GM23248 (cell line): ENCODE data around the gene LRRC59. TPM values are rescaled to one million over a fixed set of nuclear protein-coding genes. Genes with fewer than 3 reads are reported as not detected.
"Not testable (repeated sequence)": the region's sequence is repeated elsewhere in the genome, so short reads cannot be mapped to it uniquely, and the experiment has no call there.

Experiments
- DNase-seq: peaks from one replicate; pipeline ENCODE4 v3.0.0-alpha.2; 2015
- H2AFZ ChIP-seq: fragments of 200-600 bp; sonication (generic); 2 replicates; pipeline ENCODE4 v1.6.1; 2016; ENCODE audit warnings: antibody characterized with exemption
- H3F3A ChIP-seq: fragments of 200-600 bp; sonication (generic); 2 replicates; pipeline ENCODE4 v1.6.1; 2016; ENCODE audit warnings: mild to moderate bottlenecking, antibody characterized with exemption, mixed run types; ENCODE audit not compliant: insufficient read depth
- H3K27ac ChIP-seq: fragments of 200-600 bp; sonication (generic); 2 replicates; pipeline ENCODE4 v1.5.1; 2016; ENCODE audit warnings: mild to moderate bottlenecking
- H3K27me3 ChIP-seq: fragments of 200-600 bp; sonication (generic); replicated peaks from 2 replicates; pipeline ENCODE4 v1.6.1; 2016; ENCODE audit warnings: mild to moderate bottlenecking; ENCODE audit not compliant: insufficient read depth
- H3K36me3 ChIP-seq: fragments of 200-600 bp; sonication (generic); 2 replicates; pipeline ENCODE4 v1.6.1; 2016; ENCODE audit warnings: low read depth, mild to moderate bottlenecking
- H3K4me1 ChIP-seq: fragments of 200-600 bp; sonication (generic); 2 replicates; pipeline ENCODE4 v1.6.1; 2016; ENCODE audit warnings: mild to moderate bottlenecking; ENCODE audit not compliant: insufficient read depth
- H3K4me2 ChIP-seq: fragments of 200-600 bp; sonication (generic); one replicate; pipeline ENCODE4 v1.6.1; 2016; ENCODE audit warnings: mild to moderate bottlenecking; ENCODE audit not compliant: unreplicated experiment
- H3K4me3 ChIP-seq: fragments of 200-600 bp; sonication (generic); 2 replicates; pipeline ENCODE4 v1.5.1; 2016; ENCODE audit warnings: mild to moderate bottlenecking
- H3K79me2 ChIP-seq: fragments of 200-600 bp; sonication (generic); 2 replicates; pipeline ENCODE4 v1.6.1; 2016; ENCODE audit warnings: mild to moderate bottlenecking; ENCODE audit not compliant: insufficient read depth
- H3K9ac ChIP-seq: fragments of 200-600 bp; sonication (generic); 2 replicates; pipeline ENCODE4 v1.6.1; 2016; ENCODE audit warnings: mild to moderate bottlenecking
- H3K9me2 ChIP-seq: fragments of 200-600 bp; sonication (generic); 2 replicates; pipeline ENCODE4 v1.6.1; 2016; ENCODE audit warnings: mixed run types, mild to moderate bottlenecking, moderate library complexity; ENCODE audit not compliant: insufficient read depth
- H3K9me3 ChIP-seq: fragments of 200-600 bp; sonication (generic); one replicate; pipeline ENCODE4 v1.6.1; 2017; ENCODE audit warnings: low read depth
- H4K20me1 ChIP-seq: fragments of 200-600 bp; sonication (generic); 2 replicates; pipeline ENCODE4 v1.6.0; 2016; ENCODE audit not compliant: insufficient read depth
- EZH2 ChIP-seq: fragments of 200-600 bp; sonication (generic); IDR thresholded peaks from 2 replicates; pipeline ENCODE4 v1.6.1; 2018; ENCODE audit warnings: antibody characterized with exemption, mild to moderate bottlenecking; ENCODE audit not compliant: insufficient read depth, poor library complexity, severe bottlenecking
- EZH2phosphoT487 ChIP-seq: fragments of 200-600 bp; sonication (generic); IDR thresholded peaks from 2 replicates; pipeline ENCODE4 v1.6.1; 2018; ENCODE audit warnings: antibody characterized with exemption, moderate library complexity, mild to moderate bottlenecking, low read depth; ENCODE audit not compliant: insufficient read depth
- WGBS, 2 experiments: methylation state at CpG; one replicate each; pipeline ENCODE4 v1.1.6; 2015 to 2017; ENCODE audit warnings: low lambda C conversion rate in 2 of 2, low coverage in 1 of 2; ENCODE audit errors: missing lambda C conversion rate in 2 of 2; 5-methylcytosine and 5-hydroxymethylcytosine counted together
- in situ Hi-C: fragments of 300-500 bp; cut with MboI; formaldehyde crosslinking; loops from 2 replicates; pipeline ENCODE4 v1.15.0; 2020
- polyA plus RNA-seq: library from polyadenylated mRNA; unstranded; fragments of >200 nt; fragmentation: Nextera tagmentation; extraction: Ambion mirVana; gene quantifications from 2 replicates; pipeline ENCODE4 v1.2.1, GENCODE V29; 2016
- small RNA-seq: library from RNA; depleted of rRNA; stranded (forward); fragments of <200 nt; gene quantifications from one replicate; pipeline ENCODE3, GENCODE V24; 2014; ENCODE audit warnings: low read depth, low replicate concordance
- total RNA-seq: library from RNA; depleted of rRNA; stranded (reverse); fragments of >200 nt; shearing (Covaris generic); gene quantifications from 2 replicates; pipeline ENCODE4 v1.2.3, GENCODE V29; 2014; rRNA removed

Gene LRRC59
- total and polyA plus RNA-seq, 2 experiments from 2014 or later: 111 to 164 TPM

DNA sequence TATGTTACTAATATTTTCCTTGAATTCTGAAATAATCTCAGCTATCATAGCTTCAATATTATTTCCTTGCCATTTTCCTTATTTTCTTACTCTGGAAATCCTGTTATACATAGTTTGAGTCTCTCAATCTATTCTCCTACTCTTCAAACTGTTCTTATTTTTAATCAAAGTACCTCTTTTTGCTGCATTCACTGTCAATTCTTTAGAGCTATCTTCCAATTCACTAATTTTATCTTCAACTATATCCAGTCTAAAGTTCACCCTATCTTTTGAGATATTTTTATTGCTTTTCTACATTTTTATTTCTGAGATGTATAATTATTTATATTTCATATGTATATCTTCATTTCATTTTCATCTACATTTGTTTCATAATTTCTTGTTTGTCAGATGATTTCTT, 58.7 kb downstream of the LRRC59 start:
- no peaks in the 10 kb centered on the region for H3K79me2 ChIP-seq
- DNase-seq: no peak
- no peaks in the 10 kb centered on the region for H3K4me1 ChIP-seq
- no peak overlapping the region for H3K27ac ChIP-seq
- no peaks in the 10 kb centered on the region for H4K20me1 ChIP-seq
- in situ Hi-C loops: no loop called here
- no peak overlapping the region for H3K9ac ChIP-seq
- H3F3A ChIP-seq: no peaks in the 10 kb centered on the region
- H3K9me2 ChIP-seq: no peaks in the 10 kb centered on the region
- H3K36me3 ChIP-seq: no peaks in the 10 kb centered on the region
- TF ChIP-seq EZH2 (no peak), EZH2phosphoT487 (no peak)
- H3K9me3 ChIP-seq: no peaks in the 10 kb centered on the region
- H3K27me3 ChIP-seq: no peaks in the 10 kb centered on the region
- no peak overlapping the region for H2AFZ ChIP-seq
- H3K4me3 ChIP-seq: no peak overlapping the region
- H3K4me2 ChIP-seq: no peak overlapping the region

DNA sequence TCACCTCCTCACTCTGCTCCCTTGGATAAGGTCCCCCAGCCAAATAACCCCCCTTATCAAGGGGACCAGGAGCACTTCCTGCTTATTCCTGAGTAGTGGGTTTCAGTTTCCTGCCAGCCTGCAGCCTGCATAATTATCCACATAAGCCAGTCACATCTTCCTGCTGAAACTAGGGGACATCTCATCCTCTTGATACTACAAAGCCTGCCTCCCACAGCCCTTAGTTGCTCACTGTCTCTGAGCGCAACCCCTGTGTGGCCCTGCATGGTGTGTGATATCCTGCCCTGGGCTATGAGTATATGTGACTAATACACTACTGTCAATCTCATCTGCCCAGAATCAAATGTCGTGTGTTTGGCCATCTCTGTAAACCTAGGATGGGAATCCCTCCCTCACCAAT, 59.4 kb downstream of the LRRC59 start:
- no peak overlapping the region for H3K27ac ChIP-seq
- H3K4me3 ChIP-seq: no peak overlapping the region
- 0 out of 2 replicates have a peak, but pooled peaks cover under 1% of the 10 kb centered on the region for H3F3A ChIP-seq
- no peaks in the 10 kb centered on the region for H3K36me3 ChIP-seq
- in situ Hi-C loops: no loop called here
- DNase-seq: no peak
- H3K4me2 ChIP-seq: no peak overlapping the region
- H3K9me3 ChIP-seq: no peaks in the 10 kb centered on the region
- H3K9me2 ChIP-seq: no peaks in the 10 kb centered on the region
- TF ChIP-seq EZH2: no peak
- no peak for TF ChIP-seq EZH2phosphoT487
- H2AFZ ChIP-seq: no peak overlapping the region
- no peak overlapping the region for H3K9ac ChIP-seq
- no peaks in the 10 kb centered on the region for H3K27me3 ChIP-seq
- no peaks in the 10 kb centered on the region for H3K4me1 ChIP-seq
- H4K20me1 ChIP-seq: no peaks in the 10 kb centered on the region
- WGBS, 2 experiments: 71 to 76% methylated on average over 2 of the region's 2 CpGs
- no peaks in the 10 kb centered on the region for H3K79me2 ChIP-seq

DNA sequence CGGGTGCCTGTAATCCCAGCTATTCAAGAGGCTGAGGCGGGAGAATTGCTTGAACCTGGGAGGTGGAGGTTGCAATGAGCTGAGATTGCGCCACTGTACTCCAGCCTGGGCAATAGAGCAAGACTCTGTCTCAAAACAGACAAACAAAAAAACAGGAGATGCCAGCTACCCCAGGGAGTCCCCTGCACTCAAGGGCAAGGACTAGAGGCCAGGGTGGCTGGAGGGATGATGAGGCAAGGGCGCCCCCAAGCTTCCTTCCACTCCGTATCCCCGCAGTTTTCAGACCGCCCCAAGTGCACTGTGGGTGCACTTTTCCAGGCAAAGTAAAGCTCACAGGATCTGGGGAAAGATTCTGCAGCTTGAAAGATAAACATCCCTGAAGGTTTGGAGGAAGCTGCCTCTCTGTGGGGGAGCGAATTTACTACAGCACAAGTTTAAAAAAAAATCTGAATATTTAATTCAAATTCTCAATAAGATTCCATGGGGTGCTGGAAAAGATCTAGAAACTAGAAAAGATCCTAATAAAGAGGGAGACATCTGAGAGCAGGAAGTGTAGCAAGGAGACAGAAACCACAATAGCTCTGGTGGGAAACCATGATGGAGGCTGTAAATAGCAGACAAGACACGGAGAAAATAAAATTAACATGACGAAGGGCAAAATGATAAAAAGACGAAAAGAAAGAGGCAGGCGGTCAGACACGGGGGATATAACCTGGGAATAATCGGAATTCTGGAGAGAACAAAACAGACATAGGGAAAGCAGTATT, 63.8 kb downstream of the LRRC59 start:
- H3K36me3 ChIP-seq, H3K27ac ChIP-seq, H4K20me1 ChIP-seq, H3K9me3 ChIP-seq, H3K4me2 ChIP-seq, H3K4me3 ChIP-seq, H3K27me3 ChIP-seq, in situ Hi-C loops, H3K9ac ChIP-seq, DNase-seq, H3K79me2 ChIP-seq, H2AFZ ChIP-seq, H3K9me2 ChIP-seq: not testable (repeated sequence)
- Histone ChIP-seq H3K4me1 (peaks cover 14% of the 10 kb centered on the region), H3F3A (peaks cover 17% of the 10 kb centered on the region; the same call in 1 of the 2 replicates)
- 70 to 74% methylated on average over 14 of the region's 14 CpGs for WGBS, 2 experiments

DNA sequence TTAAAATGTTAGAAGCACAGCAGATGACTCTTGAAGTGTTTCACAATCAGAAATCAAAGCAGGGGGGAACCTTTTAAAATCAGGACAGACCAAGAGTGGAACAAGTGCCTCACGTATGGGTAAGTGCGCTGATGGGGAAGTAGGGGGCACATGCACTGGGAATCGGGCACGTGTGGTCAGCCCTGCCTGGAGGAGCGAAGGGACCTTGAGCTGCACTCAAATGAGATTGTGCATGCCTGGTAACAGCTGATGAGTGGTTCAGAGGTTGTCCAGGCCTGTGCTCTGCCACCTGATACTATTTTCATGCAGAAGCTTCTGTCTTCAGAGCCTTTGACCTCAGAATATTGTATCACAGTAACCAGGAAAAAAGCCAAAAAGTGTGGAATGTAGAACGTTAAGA, 65.1 kb downstream of the LRRC59 start:
- no peak for TF ChIP-seq EZH2
- TF ChIP-seq EZH2phosphoT487: no peak
- in situ Hi-C loops: no loop called here

More for the DNA sequence above, 65.1 kb downstream of the LRRC59 start:
- Histone ChIP-seq H3K4me3 (no peak overlapping the region), H3K9me3 (no peaks in the 10 kb centered on the region), H3K36me3 (no peaks in the 10 kb centered on the region), H3K4me2 (no peak overlapping the region), H3K9me2 (no peaks in the 10 kb centered on the region), H3F3A (peaks cover 17% of the 10 kb centered on the region; the same call in 1 of the 2 replicates), H3K4me1 (peaks cover 14% of the 10 kb centered on the region), H3K27me3 (no peaks in the 10 kb centered on the region), H2AFZ (no peak overlapping the region), H4K20me1 (no peaks in the 10 kb centered on the region), H3K9ac (no peak overlapping the region), H3K27ac (no peak overlapping the region), H3K79me2 (no peaks in the 10 kb centered on the region)
- WGBS, 2 experiments: 51 to 56% methylated on average over 6 of the region's 6 CpGs
- peak; percentile 21 for DNase-seq

Small RNA genes within 50 kb of the gene (small RNA-seq; reads per million reads assigned to genes)
- gene RF00019: not detected

Other genes starting within 250 kb of the LRRC59 start
- 62.0 and 69.4 TPM in 2 replicates for gene PPP1R9B, start 246.8 kb downstream of the LRRC59 start, total RNA-seq
- gene PPP1R9B, start 246.8 kb downstream of the LRRC59 start, polyA plus RNA-seq: 2.3 and 3.2 TPM in 2 replicates
- 1.6 TPM in 1 of 2 replicates, not detected in the other for gene SGCA, start 231.5 kb downstream of the LRRC59 start, total RNA-seq
- gene SGCA, start 231.5 kb downstream of the LRRC59 start, polyA plus RNA-seq: 1.4 and 1.8 TPM in 2 replicates
- 6,472 and 7,860 TPM in 2 replicates for gene COL1A1, start 195.9 kb downstream of the LRRC59 start, total RNA-seq
- 15,283 and 15,653 TPM in 2 replicates for gene COL1A1, start 195.9 kb downstream of the LRRC59 start, polyA plus RNA-seq
- gene TMEM92, start 123.1 kb downstream of the LRRC59 start, total RNA-seq: 0.32 TPM in 1 of 2 replicates, not detected in the other
- gene TMEM92, start 123.1 kb downstream of the LRRC59 start, polyA plus RNA-seq: 0.61 TPM in 1 of 2 replicates, not detected in the other
- 43.6 and 70.1 TPM in 2 replicates for gene XYLT2, start 51.4 kb downstream of the LRRC59 start, total RNA-seq
- gene XYLT2, start 51.4 kb downstream of the LRRC59 start, polyA plus RNA-seq: 25.3 and 27.3 TPM in 2 replicates
- gene MRPL27, start 24.3 kb downstream of the LRRC59 start, total RNA-seq: 49.3 and 57.9 TPM in 2 replicates
- 115 and 120 TPM in 2 replicates for gene MRPL27, start 24.3 kb downstream of the LRRC59 start, polyA plus RNA-seq
- 1.1 and 4.3 TPM in 2 replicates for gene EME1, start 24.3 kb downstream of the LRRC59 start, total RNA-seq
- gene EME1, start 24.3 kb downstream of the LRRC59 start, polyA plus RNA-seq: 3.8 and 4.1 TPM in 2 replicates
- 8.6 and 18.7 TPM in 2 replicates for gene ACSF2, start 28.7 kb upstream of the LRRC59 start, total RNA-seq
- gene ACSF2, start 28.7 kb upstream of the LRRC59 start, polyA plus RNA-seq: 3.2 and 3.7 TPM in 2 replicates
- gene CHAD, start 71.4 kb upstream of the LRRC59 start, total RNA-seq: not detected in 2 replicates
- gene CHAD, start 71.4 kb upstream of the LRRC59 start, polyA plus RNA-seq: not detected in 2 replicates
- gene RSAD1, start 81.3 kb upstream of the LRRC59 start, total RNA-seq: 19.3 and 19.8 TPM in 2 replicates
- gene RSAD1, start 81.3 kb upstream of the LRRC59 start, polyA plus RNA-seq: 22.4 and 23.9 TPM in 2 replicates
- 0.32 and 0.89 TPM in 2 replicates for gene MYCBPAP, start 110.9 kb upstream of the LRRC59 start, total RNA-seq
- 0.79 and 1.4 TPM in 2 replicates for gene MYCBPAP, start 110.9 kb upstream of the LRRC59 start, polyA plus RNA-seq
- gene EPN3, start 135.2 kb upstream of the LRRC59 start, total RNA-seq: not detected in 2 replicates
- gene EPN3, start 135.2 kb upstream of the LRRC59 start, polyA plus RNA-seq: 0.13 TPM in 1 of 2 replicates, not detected in the other
- 146 TPM in 2 replicates for gene SPATA20, start 149.7 kb upstream of the LRRC59 start, total RNA-seq
- gene SPATA20, start 149.7 kb upstream of the LRRC59 start, polyA plus RNA-seq: 89.9 and 91.2 TPM in 2 replicates
- 0.13 and 0.97 TPM in 2 replicates for gene CACNA1G, start 163.2 kb upstream of the LRRC59 start, total RNA-seq
- 0.06 and 0.16 TPM in 2 replicates for gene CACNA1G, start 163.2 kb upstream of the LRRC59 start, polyA plus RNA-seq
- 28.3 and 32.0 TPM in 2 replicates for gene ABCC3, start 237.4 kb upstream of the LRRC59 start, total RNA-seq
- 35.0 and 38.5 TPM in 2 replicates for gene ABCC3, start 237.4 kb upstream of the LRRC59 start, polyA plus RNA-seq